K562 (cell line): Measurements from ENCODE around the gene KIF15. TPM values are rescaled to one million over a fixed set of nuclear protein-coding genes. Genes with fewer than 3 reads are reported as not detected.

Source experiments
- BCLAF1 ChIP-seq, 2 experiments: fragments of 450-650 bp in 1 of 2; IDR thresholded peaks; 2 replicates each; pipeline ENCODE4 v1.6.1; 2011 to 2017; ENCODE audit warnings: low read depth in 2 of 2, antibody characterized with exemption in 1 of 2, borderline replicate concordance in 1 of 2, low read length in 1 of 2, mild to moderate bottlenecking in 1 of 2, mixed read lengths in 1 of 2; ENCODE audit not compliant: control insufficient read depth in 1 of 2
- BMI1 ChIP-seq: fragments of 150-350 bp; IDR thresholded peaks from 2 replicates; pipeline ENCODE4 v1.6.1; 2014; ENCODE audit warnings: low read length
- KLF16 ChIP-seq: IDR thresholded peaks from 2 replicates; pipeline ENCODE4 v1.6.1; 2016; ENCODE audit warnings: antibody characterized with exemption
- SLC30A9 ChIP-seq: fragments of 250-450 bp; sonication (Bioruptor Pico); IDR thresholded peaks from 2 replicates; pipeline ENCODE4 v1.8.0; 2022; ENCODE audit warnings: mild to moderate bottlenecking, moderate library complexity
- ZBTB33 ChIP-seq: sonication (generic); formaldehyde crosslinking; IDR thresholded peaks from 2 replicates; pipeline ENCODE4 v1.8.1; 2023; ENCODE audit warnings: mild to moderate bottlenecking, missing genetic modification reagents
- ZNF175 ChIP-seq: fragments of 200-800 bp; sonication (Bioruptor generic); IDR thresholded peaks from 2 replicates; pipeline ENCODE4 v1.6.1; 2016; ENCODE audit warnings: low read depth, mild to moderate bottlenecking, missing genetic modification characterization, missing compliant biosample characterization
- ZNF24 ChIP-seq: fragments of 450-650 bp; IDR thresholded peaks from 2 replicates; pipeline ENCODE4 v1.6.1; 2016
- polyA plus RNA-seq, 8 experiments: library from polyadenylated mRNA; depleted of rRNA in 4 of 8; stranded (reverse) in 5 of 8; unstranded in 3 of 8; fragments of >200 nt; fragmentation: Nextera tagmentation in 2 of 8; fragmentation: Illumina TruSeq in 1 of 8; extraction: Ambion mirVana in 2 of 8; extraction: Trizol in 1 of 8; gene quantifications; 2 replicates each; pipeline versions ENCODE4 v1.2.1 to v1.2.3, GENCODE V29; 2011 to 2014; ENCODE audit warnings: inconsistent platforms in 1 of 8, missing spikeins in 1 of 8
- total RNA-seq, 7 experiments: library from RNA; depleted of rRNA in 6 of 7; stranded (reverse); fragments of >200 nt in 6 of 7; fragmentation: Illumina TruSeq in 2 of 7; extraction: Trizol in 2 of 7; gene quantifications; 2 replicates each; pipeline versions ENCODE4 v1.2.1 to v1.2.3, GENCODE V29; 2011 to 2021; ENCODE audit warnings: low replicate concordance in 1 of 7
- TF ChIP-seq, protein P1 (sequence below): sonication (generic); formaldehyde crosslinking; IDR thresholded peaks from 2 replicates; pipeline ENCODE4 v1.8.1; 2023; ENCODE audit warnings: missing genetic modification reagents, mild to moderate bottlenecking, borderline replicate concordance
- TF ChIP-seq, protein P2 (sequence below): fragments of 250-450 bp; sonication (Bioruptor Pico); IDR thresholded peaks from 2 replicates; pipeline ENCODE4 v1.5.0; 2022; ENCODE audit warnings: mild to moderate bottlenecking

The KIF15 gene
- total and polyA plus RNA-seq, 9 of the 15 experiments (the other 6 are each of a cell fraction or from before 2014, with no cell fraction given): 9.0 to 45.9 (median 26.0) TPM

DNA sequence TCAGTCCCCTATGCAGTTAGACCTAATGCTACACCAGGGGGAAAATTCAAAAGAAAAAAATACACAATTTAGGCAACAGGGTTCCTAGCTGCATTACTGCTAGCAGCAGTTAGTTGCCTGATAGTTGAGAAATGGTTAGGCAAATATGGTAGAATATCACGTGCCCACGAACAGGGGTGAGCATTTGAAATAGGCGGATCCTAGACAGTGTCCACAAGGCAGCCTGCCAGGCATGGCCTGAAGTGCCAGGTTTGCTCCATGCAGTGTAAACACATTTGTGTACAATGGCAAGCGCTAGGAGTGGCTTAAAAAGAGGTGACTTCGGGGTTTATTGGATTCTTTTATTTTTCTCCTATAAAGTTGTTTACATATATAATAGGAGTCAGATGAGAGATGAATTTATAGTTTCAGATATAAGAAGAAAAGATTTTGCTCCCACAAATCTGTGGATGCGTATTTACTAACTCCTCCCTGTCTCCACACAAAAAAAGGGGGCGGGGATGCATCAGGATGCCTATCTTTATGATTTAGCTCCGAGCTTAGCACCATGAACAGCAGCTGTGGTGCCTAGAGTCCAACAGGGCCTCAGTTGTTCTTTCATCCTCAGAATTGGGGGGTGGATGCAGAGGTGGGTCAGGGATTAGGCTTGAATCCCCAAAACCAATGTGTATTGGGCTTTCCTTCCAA is 108.9 kb downstream of the KIF15 start (continued):
- TF ChIP-seq, protein P1, sequence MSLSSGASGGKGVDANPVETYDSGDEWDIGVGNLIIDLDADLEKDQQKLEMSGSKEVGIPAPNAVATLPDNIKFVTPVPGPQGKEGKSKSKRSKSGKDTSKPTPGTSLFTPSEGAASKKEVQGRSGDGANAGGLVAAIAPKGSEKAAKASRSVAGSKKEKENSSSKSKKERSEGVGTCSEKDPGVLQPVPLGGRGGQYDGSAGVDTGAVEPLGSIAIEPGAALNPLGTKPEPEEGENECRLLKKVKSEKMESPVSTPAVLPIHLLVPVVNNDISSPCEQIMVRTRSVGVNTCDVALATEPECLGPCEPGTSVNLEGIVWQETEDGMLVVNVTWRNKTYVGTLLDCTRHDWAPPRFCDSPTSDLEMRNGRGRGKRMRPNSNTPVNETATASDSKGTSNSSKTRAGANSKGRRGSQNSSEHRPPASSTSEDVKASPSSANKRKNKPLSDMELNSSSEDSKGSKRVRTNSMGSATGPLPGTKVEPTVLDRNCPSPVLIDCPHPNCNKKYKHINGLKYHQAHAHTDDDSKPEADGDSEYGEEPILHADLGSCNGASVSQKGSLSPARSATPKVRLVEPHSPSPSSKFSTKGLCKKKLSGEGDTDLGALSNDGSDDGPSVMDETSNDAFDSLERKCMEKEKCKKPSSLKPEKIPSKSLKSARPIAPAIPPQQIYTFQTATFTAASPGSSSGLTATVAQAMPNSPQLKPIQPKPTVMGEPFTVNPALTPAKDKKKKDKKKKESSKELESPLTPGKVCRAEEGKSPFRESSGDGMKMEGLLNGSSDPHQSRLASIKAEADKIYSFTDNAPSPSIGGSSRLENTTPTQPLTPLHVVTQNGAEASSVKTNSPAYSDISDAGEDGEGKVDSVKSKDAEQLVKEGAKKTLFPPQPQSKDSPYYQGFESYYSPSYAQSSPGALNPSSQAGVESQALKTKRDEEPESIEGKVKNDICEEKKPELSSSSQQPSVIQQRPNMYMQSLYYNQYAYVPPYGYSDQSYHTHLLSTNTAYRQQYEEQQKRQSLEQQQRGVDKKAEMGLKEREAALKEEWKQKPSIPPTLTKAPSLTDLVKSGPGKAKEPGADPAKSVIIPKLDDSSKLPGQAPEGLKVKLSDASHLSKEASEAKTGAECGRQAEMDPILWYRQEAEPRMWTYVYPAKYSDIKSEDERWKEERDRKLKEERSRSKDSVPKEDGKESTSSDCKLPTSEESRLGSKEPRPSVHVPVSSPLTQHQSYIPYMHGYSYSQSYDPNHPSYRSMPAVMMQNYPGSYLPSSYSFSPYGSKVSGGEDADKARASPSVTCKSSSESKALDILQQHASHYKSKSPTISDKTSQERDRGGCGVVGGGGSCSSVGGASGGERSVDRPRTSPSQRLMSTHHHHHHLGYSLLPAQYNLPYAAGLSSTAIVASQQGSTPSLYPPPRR (CRISPR knock-in tag): no peak
- TF ChIP-seq ZNF24 (no peak), ZNF175 (no peak), KLF16 (no peak), ZBTB33 (no peak), BMI1 (no peak), SLC30A9 (CRISPR knock-in tag) (no peak), BCLAF1 (IDR thresholded peaks at IDR 0.05; ENCODE audit: borderline replicate concordance in 1 of 2, control insufficient read depth in 1 of 2, low read depth in 2 of 2, low read length in 1 of 2) (no peak)
- TF ChIP-seq, protein P2, sequence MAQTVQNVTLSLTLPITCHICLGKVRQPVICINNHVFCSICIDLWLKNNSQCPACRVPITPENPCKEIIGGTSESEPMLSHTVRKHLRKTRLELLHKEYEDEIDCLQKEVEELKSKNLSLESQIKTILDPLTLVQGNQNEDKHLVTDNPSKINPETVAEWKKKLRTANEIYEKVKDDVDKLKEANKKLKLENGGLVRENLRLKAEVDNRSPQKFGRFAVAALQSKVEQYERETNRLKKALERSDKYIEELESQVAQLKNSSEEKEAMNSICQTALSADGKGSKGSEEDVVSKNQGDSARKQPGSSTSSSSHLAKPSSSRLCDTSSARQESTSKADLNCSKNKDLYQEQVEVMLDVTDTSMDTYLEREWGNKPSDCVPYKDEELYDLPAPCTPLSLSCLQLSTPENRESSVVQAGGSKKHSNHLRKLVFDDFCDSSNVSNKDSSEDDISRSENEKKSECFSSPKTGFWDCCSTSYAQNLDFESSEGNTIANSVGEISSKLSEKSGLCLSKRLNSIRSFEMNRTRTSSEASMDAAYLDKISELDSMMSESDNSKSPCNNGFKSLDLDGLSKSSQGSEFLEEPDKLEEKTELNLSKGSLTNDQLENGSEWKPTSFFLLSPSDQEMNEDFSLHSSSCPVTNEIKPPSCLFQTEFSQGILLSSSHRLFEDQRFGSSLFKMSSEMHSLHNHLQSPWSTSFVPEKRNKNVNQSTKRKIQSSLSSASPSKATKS: no peak
